ENCODE data around the gene PDP2. TPM values are rescaled to one million over a fixed set of nuclear protein-coding genes. Genes with fewer than 3 reads are reported as not detected.

Gene PDP2
- total RNA-seq, 1 donor from 2014 or later: 11.3 TPM

- Mint-ChIP-seq H3K4me1 (ENCODE audit: unreplicated experiment) (no peaks in the 10 kb centered on the region), H3K36me3 (ENCODE audit: low read depth, unreplicated experiment) (no peaks in the 10 kb centered on the region), H3K9me3 (ENCODE audit: unreplicated experiment) (no peaks in the 10 kb centered on the region), H3K27me3 (ENCODE audit: unreplicated experiment) (peaks cover 8% of the 10 kb centered on the region), H3K27ac (ENCODE audit: unreplicated experiment) (no peak overlapping the region), H3K4me3 (ENCODE audit: unreplicated experiment) (no peak overlapping the region)
- DNase-seq (ENCODE audit: low spot score): no peak
- TF ChIP-seq, protein P1, sequence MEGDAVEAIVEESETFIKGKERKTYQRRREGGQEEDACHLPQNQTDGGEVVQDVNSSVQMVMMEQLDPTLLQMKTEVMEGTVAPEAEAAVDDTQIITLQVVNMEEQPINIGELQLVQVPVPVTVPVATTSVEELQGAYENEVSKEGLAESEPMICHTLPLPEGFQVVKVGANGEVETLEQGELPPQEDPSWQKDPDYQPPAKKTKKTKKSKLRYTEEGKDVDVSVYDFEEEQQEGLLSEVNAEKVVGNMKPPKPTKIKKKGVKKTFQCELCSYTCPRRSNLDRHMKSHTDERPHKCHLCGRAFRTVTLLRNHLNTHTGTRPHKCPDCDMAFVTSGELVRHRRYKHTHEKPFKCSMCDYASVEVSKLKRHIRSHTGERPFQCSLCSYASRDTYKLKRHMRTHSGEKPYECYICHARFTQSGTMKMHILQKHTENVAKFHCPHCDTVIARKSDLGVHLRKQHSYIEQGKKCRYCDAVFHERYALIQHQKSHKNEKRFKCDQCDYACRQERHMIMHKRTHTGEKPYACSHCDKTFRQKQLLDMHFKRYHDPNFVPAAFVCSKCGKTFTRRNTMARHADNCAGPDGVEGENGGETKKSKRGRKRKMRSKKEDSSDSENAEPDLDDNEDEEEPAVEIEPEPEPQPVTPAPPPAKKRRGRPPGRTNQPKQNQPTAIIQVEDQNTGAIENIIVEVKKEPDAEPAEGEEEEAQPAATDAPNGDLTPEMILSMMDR (IDR thresholded peaks at IDR 0.05; ENCODE audit: unreplicated experiment): no peak
These were observed 34.7 kb downstream of the PDP2 start for GRCh38 chr16:66915041-66915440.

GRCh38 chr16:66916518-66916917 is 36.2 kb downstream of the PDP2 start:
- no peaks in the 10 kb centered on the region for H3K9me3 Mint-ChIP-seq (ENCODE audit: unreplicated experiment)
- H3K36me3 Mint-ChIP-seq (ENCODE audit: low read depth, unreplicated experiment): no peaks in the 10 kb centered on the region
- H3K4me1 Mint-ChIP-seq (ENCODE audit: unreplicated experiment): no peaks in the 10 kb centered on the region
- TF ChIP-seq, protein P1 (IDR thresholded peaks at IDR 0.05; ENCODE audit: unreplicated experiment): no peak
- H3K27ac Mint-ChIP-seq (ENCODE audit: unreplicated experiment): no peak overlapping the region
- H3K4me3 Mint-ChIP-seq (ENCODE audit: unreplicated experiment): no peak overlapping the region
- no peak for DNase-seq (ENCODE audit: low spot score)
- peaks cover 8% of the 10 kb centered on the region for H3K27me3 Mint-ChIP-seq (ENCODE audit: unreplicated experiment)

DNA sequence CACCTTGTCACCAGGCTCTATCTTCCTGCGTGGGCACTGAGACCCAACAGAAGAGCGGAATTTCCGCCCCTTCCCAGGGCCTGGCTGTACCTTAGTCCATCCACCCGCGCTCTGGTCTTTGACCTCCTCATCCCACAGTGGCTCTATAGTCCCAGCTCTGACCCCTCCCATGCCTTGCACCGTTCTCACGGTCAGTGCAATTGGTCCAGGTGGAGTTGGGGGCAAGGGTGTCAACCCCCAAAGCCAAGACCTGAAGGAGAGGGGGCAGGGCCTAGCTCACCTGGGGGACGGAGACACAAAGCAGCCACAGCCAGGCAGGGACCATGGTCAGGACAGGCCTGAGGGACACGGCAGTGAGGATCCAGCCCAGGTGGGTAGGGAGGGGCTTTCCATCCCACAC is 37.4 kb downstream of the PDP2 start:
- DNase-seq (ENCODE audit: low spot score): no peak
- TF ChIP-seq, protein P1 (IDR thresholded peaks at IDR 0.05; ENCODE audit: unreplicated experiment): no peak
- H3K27me3 Mint-ChIP-seq (ENCODE audit: unreplicated experiment): peaks cover 8% of the 10 kb centered on the region
- no peaks in the 10 kb centered on the region for H3K36me3 Mint-ChIP-seq (ENCODE audit: low read depth, unreplicated experiment)
- H3K4me1 Mint-ChIP-seq (ENCODE audit: unreplicated experiment): no peaks in the 10 kb centered on the region
- no peak overlapping the region for H3K4me3 Mint-ChIP-seq (ENCODE audit: unreplicated experiment)
- H3K9me3 Mint-ChIP-seq (ENCODE audit: unreplicated experiment): no peaks in the 10 kb centered on the region
- no peak overlapping the region for H3K27ac Mint-ChIP-seq (ENCODE audit: unreplicated experiment)

GRCh38 chr16:66918355-66918754 is 38.0 kb downstream of the PDP2 start:
- DNase-seq (ENCODE audit: low spot score): no peak
- Mint-ChIP-seq H3K9me3 (ENCODE audit: unreplicated experiment) (no peaks in the 10 kb centered on the region), H3K4me3 (ENCODE audit: unreplicated experiment) (no peak overlapping the region), H3K36me3 (ENCODE audit: low read depth, unreplicated experiment) (no peaks in the 10 kb centered on the region), H3K4me1 (ENCODE audit: unreplicated experiment) (no peaks in the 10 kb centered on the region), H3K27ac (ENCODE audit: unreplicated experiment) (no peak overlapping the region), H3K27me3 (ENCODE audit: unreplicated experiment) (peaks cover 8% of the 10 kb centered on the region)
- TF ChIP-seq, protein P1 (IDR thresholded peaks at IDR 0.05; ENCODE audit: unreplicated experiment): no peak

- H3K9me3 Mint-ChIP-seq (ENCODE audit: unreplicated experiment): no peaks in the 10 kb centered on the region
- TF ChIP-seq, protein P1 (IDR thresholded peaks at IDR 0.05; ENCODE audit: unreplicated experiment): no peak
- H3K4me3 Mint-ChIP-seq (ENCODE audit: unreplicated experiment): no peak within 1 kb of the TSS
- DNase-seq (ENCODE audit: low spot score): no peak
- H3K27ac Mint-ChIP-seq (ENCODE audit: unreplicated experiment): no peak within 1 kb of the TSS
- no peaks in the 10 kb centered on the region for H3K36me3 Mint-ChIP-seq (ENCODE audit: low read depth, unreplicated experiment)
- no peaks in the 10 kb centered on the region for H3K4me1 Mint-ChIP-seq (ENCODE audit: unreplicated experiment)
- peaks cover 10% of the 10 kb centered on the region for H3K27me3 Mint-ChIP-seq (ENCODE audit: unreplicated experiment)
These were observed 38.7 kb downstream of the PDP2 start, which contains the start of gene CDH16 for GRCh38 chr16:66918803-66919568. CDH16 (minus strand) TSS chr16:66918885; CDS start chr16:66918065, 820 bp downstream.
